Heart left ventricle (tissue), 13 donors: ENCODE measurements around the gene NCDN.

Source experiments
- CTCF ChIP-seq, 12 donors: fragments of 200-600 bp; sonication (generic) in 4 of 12; IDR thresholded peaks; one replicate each; pipeline versions ENCODE4 v1.5.0 to v1.8.0; 2018 to 2022; ENCODE audit warnings: antibody characterized with exemption in 12 of 12, mild to moderate bottlenecking in 5 of 12
- POLR2A ChIP-seq, 2 donors: fragments of 450-650 bp; IDR thresholded peaks; one replicate each; pipeline ENCODE4 v1.6.1; 2017; ENCODE audit warnings: antibody characterized with exemption in 2 of 2, mild to moderate bottlenecking in 2 of 2, moderate library complexity in 2 of 2
- donor health status: ischemic (EF 13 %, LVEDD 7.1; RV severe dilation, severe dysfunction).
- donor health status: DM: no; HTN: yes; CAD: no.
- donor health status: DM: no; HTN: no; CAD: no.
- donor health status: ischemic (EF 25% LVEDD 6.9; RV normal size, moderate dysfunction).
- donor health status: ischemic (EF 25% LVEDD 5.7; RV mildly dilated, moderate dysfunction).
- donor health status: ischemic (EF 35%, LVEDD 5.7; RV mildly dilated, moderate dysfunction).
- donor health status: nonischemic (EF 11% LVEDD 7.7; RV severe dilation, severe dysfunction).
- donor health status: DM: yes; HTN: yes; CAD: no.
- donor health status: PGD.
- donor health status: ischemic (EF 29% LVEDD 5.4; RV normal size, mild dysfunction).
- donor health status: nonischemic (EF 23%, LVEDD 6.1; RV moderate dilation, normal function).

- TF ChIP-seq CTCF (IDR thresholded peaks at IDR 0.05) = no peak
- TF ChIP-seq POLR2A (IDR thresholded peaks at IDR 0.05) = no peak
Observed at GRCh38 chr1:35554266-35555211, 3.1 kb upstream of the NCDN start.
